Natural killer cell treated with Interleukin-12 subunit alpha and Interleukin-12 subunit beta and Interleukin-15 and Interleukin-18, amount 100 ng/mL, for 72 hours (primary cell): ENCODE data around the gene HEMK1. TPM values are rescaled to one million over a fixed set of nuclear protein-coding genes. Genes with fewer than 3 reads are reported as not detected.
A peak's percentile ranks its signal among the peaks of the same experiment; 100 is the strongest.

Source experiments
- ATAC-seq, 2 donors: fragments of 150-1000 bp; cut with Tn5 transposase in 1 of 2; sonication (Bioruptor Pico), chemical (Tn5 transposase) in 1 of 2; 2 replicates each; pipeline ENCODE4 v1.10.0; 2021
- DNase-seq: peaks from one replicate; pipeline ENCODE4 v3.0.0; 2022; ENCODE audit warnings: low spot score
- H3K27ac Mint-ChIP-seq, 2 donors: 1 replicate in 1 of 2; 2 replicates in 1 of 2; pipeline ENCODE4 v1.8.0; 2022; ENCODE audit warnings: mixed read lengths in 2 of 2, mild to moderate bottlenecking in 1 of 2, moderate library complexity in 1 of 2
- H3K27me3 Mint-ChIP-seq, 2 donors: 1 replicate in 1 of 2; 2 replicates in 1 of 2; pipeline ENCODE4 v1.8.0; 2022; ENCODE audit warnings: mixed read lengths in 2 of 2
- H3K36me3 Mint-ChIP-seq: one replicate; pipeline ENCODE4 v1.8.0; 2022; ENCODE audit warnings: mixed read lengths
- H3K4me1 Mint-ChIP-seq, 2 donors: 1 replicate in 1 of 2; 2 replicates in 1 of 2; pipeline ENCODE4 v1.8.0; 2022; ENCODE audit warnings: low read depth in 2 of 2, mixed read lengths in 2 of 2, mild to moderate bottlenecking in 1 of 2
- H3K4me3 Mint-ChIP-seq: one replicate; pipeline ENCODE4 v1.8.0; 2022; ENCODE audit warnings: mixed read lengths
- H3K9me3 Mint-ChIP-seq: 2 replicates; pipeline ENCODE4 v1.8.0; 2022; ENCODE audit warnings: mixed read lengths
- total RNA-seq, 2 donors: library from RNA; stranded (reverse); gene quantifications; one replicate each; pipeline ENCODE4 v1.2.3, GENCODE V29; 2022

HEMK1 gene
- total RNA-seq, 2 donors from 2014 or later: 31.5 to 48.4 TPM

DNA sequence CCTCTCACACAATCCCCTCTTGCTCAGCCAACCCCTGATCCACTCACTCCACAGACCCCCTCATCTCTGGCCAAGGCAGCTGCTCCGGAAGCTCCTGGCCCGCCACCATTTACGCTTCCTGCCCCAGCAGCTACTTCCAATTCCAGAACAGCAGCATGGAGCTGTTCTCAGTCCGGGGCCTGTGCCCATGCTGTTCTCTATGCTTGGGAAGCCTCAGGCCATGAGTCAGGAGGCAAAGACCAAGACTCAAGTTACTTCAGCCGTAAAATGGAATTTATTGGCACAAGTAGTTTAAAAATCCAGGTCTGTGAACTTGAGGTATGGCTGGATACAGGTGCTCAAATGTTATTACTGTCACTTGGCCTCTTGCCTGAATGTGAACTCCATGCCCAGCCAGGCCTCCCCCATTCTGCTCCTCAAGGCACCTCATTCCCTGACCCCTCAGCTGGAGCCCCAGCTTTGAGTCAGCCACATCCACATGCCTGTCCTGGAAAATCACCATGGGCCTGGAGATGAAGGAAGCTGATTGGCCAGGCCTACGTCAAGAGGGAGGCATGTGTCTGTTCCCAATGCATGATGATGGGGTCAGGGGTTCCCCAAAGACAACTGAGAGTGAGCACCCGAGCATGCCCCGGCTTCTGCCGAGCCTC lies 34.5 kb upstream of the HEMK1 start:
- Mint-ChIP-seq H3K4me1 (peaks cover 6 to 14% of the 10 kb centered on the region in 2 donors), H3K9me3 (no peaks in the 10 kb centered on the region)
- ATAC-seq: no peak

DNA sequence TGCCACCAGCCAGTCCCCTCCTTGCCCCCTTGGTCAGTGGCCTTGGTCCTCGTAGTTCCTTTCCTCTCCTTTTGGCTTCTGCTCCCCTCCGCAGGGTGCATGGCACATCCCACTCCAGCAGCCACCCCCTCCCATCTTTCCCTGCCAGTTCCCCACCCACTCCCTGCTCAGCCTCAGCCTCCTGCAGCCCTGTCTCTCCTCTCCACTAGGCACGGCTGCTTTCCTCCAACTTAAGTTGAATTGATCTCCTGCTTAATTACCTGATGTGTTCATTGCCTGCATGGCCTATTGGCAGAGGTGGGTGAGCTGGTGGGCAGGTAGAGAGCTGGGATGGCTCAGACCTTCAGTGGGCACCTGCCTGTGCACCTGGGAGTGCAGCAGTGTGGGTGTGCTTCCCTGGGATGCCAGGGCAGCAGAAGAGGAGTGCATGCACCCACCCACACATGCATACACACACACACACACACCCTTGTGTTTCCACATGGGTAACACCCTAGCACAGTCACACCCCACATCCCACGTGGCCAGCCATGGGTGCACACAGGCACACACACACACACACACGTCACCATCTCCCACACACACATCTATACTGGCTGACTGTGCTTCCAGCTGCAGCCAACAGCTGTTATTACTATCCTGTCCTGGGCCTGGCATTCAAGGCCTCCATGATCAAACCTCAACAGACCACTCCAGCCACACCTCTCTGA lies 32.7 kb upstream of the HEMK1 start:
- Mint-ChIP-seq H3K27me3 (peaks cover 8 to 30% of the 10 kb centered on the region in 2 donors), H3K27ac (peak overlapping the region in 1 of 2 donors; percentile 5), H3K4me3 (no peak overlapping the region), H3K4me1 (peaks cover 6 to 14% of the 10 kb centered on the region in 2 donors), H3K9me3 (no peaks in the 10 kb centered on the region), H3K36me3 (no peaks in the 10 kb centered on the region)
- DNase-seq: no peak
- ATAC-seq: no peak

More for the DNA sequence above, 34.5 kb upstream of the HEMK1 start:
- Mint-ChIP-seq H3K27ac (no peak overlapping the region), H3K4me3 (no peak overlapping the region), H3K27me3 (peaks cover 9 to 31% of the 10 kb centered on the region in 2 donors), H3K36me3 (no peaks in the 10 kb centered on the region)
- DNase-seq: no peak

DNA sequence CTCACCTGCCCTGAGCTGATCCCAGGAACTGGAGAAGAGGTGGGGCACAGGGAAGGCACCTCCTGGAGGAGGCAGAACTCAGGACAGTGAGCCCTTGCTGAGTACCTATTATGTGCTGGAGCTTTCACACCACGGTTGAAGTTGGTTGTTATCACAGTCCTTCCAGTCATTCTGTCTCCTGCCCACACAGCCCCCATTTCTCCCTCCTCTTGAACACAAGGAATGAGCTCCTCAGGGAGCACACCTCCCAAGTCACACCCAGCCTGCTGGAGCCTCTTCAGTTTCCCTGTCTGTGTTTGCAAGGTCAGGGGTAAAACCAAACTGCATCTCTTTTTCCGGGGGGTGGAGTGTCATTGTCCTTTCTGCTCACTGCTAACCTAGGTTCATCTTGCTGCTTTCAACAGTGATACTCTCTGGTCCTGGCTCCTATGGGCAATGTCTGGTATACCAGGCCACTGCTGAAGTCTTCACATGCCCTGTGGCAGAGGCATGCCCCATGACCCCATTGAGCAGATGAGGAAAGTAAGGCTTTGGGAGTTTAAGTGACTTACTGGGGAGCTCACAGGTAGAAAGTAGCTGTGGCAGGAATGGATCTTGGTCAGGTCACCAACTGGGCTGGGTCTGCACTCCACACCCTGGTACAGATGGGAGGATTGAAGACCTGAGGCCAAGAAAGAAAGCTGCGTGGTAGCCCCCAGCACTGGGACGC lies 31.7 kb upstream of the HEMK1 start:
- Mint-ChIP-seq H3K4me1 (peaks cover 6 to 11% of the 10 kb centered on the region in 2 donors), H3K4me3 (no peak overlapping the region), H3K27ac (peak overlapping the region in 1 of 2 donors; percentile 5), H3K27me3 (peaks cover 8 to 23% of the 10 kb centered on the region in 2 donors), H3K36me3 (no peaks in the 10 kb centered on the region), H3K9me3 (no peaks in the 10 kb centered on the region)
- no peak for ATAC-seq
- no peak for DNase-seq

DNA sequence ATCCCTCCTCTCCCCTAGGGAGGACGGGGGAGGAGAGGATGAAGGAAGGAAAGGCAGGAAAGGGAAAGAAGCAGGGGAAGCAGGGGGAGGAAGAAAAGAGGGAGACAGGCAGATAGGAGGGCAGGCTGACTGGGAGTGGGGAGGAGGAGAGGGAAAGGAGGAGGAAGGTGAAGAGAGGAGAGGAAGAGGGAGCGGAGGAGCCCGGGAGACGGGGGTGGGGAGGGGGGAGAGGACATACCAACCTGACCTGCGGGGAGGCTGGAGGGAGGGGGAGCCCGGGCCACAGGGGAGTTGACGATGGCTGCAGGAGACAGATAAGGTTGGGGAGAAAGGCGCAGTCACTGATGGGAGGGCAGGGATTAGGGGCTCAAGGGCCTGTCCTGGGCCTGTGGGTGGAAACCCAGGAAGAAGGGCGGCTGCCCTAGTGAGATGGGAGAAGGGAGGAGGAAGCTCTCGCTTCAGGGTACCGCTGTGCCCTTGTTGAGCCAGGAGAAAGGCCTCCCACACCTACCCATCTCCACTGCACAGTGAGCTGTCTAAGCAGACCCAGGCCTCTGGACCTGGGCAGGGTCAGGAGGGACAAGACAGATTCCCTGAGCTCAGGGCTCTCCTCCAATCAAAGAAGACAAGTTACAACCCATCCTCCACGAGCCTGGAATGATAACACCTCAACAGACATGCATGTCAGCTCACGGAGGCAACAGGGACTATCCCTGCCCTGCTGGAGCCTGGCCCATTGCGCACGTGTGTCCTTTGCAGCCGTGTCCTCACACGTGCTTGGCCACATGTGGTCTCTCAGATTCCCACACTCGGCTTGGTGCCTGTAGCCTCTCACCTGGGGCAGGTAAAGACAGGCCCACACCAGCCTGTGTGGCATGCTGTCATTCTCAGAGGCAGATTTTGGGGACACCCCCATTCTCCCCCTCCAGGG lies 29.7 kb upstream of the HEMK1 start:
- H3K27ac Mint-ChIP-seq: no peak overlapping the region
- peaks cover 8 to 16% of the 10 kb centered on the region in 2 donors for H3K27me3 Mint-ChIP-seq
- ATAC-seq: no peak
- no peaks in the 10 kb centered on the region for H3K9me3 Mint-ChIP-seq
- peaks cover 6 to 14% of the 10 kb centered on the region in 2 donors for H3K4me1 Mint-ChIP-seq
- H3K36me3 Mint-ChIP-seq: no peaks in the 10 kb centered on the region
- no peak overlapping the region for H3K4me3 Mint-ChIP-seq
- no peak for DNase-seq

DNA sequence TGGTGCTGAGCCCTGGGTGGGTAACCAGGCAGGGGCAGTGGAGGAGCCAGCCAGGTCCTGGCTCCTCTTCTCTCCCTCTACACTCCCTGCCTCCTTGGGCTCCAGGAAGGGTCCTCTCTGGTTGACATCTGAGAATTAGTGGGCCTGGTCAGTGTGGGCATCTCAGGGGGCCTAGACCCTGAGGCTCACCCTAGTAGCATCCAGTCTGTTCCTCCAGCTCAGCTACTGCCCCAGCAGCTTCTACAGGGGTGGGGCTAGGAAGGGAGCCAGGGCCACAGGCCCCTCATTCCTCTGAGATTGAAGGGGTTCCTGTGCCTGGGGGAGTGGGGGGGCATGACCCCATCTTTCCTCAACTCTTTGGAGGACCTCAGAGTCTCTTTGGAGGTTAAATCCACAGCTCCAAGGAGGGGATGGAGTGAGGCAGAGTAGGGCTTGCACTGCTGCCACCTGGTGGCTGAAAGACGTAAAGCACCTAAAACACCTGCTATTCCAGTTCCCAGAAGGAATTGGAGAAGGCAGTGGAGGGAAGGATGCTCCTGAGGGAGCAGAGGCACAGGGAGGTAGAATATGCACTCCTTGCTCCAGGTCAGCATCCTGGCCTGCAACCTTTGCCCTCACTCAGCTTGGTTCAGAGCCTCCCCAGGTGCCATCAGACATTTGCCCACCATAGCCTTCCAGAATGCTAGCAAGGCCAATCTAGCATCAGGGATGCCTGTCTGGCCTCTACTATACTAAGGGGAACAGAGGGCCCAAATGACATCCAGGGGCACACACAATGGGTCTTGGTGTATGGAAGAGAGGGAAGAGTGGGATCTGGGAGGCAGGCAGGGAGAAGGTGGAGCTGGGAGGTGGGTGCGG lies 26.9 kb upstream of the HEMK1 start:
- H3K9me3 Mint-ChIP-seq: no peaks in the 10 kb centered on the region
- ATAC-seq (peak; percentile 48 to 66), DNase-seq (no peak)
- H3K36me3 Mint-ChIP-seq: no peaks in the 10 kb centered on the region
- H3K4me3 Mint-ChIP-seq: no peak overlapping the region
- peaks cover 7 to 14% of the 10 kb centered on the region in 2 donors for H3K4me1 Mint-ChIP-seq
- H3K27ac Mint-ChIP-seq: no peak overlapping the region
- peaks cover 8 to 12% of the 10 kb centered on the region in 2 donors for H3K27me3 Mint-ChIP-seq

DNA sequence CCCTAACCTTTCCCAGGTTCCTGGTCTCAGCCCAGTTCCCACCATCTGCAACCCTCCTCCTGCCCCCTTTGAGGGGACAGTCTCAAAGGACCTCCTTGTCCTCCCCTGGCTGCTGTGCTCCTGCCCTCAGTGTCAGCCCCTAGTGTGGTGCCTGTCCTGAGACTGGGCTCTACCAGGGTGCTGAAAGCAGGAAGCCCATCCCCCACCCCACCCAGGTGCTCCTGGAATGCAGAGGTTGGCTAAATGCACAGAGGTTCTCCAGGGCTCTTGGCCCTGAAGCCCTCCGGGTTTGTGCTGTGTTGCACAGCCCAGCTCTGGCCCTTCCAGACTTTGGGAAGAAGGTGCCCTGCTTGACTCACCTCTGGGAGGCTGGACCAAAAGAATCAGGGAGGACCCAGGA lies 23.5 kb upstream of the HEMK1 start:
- Mint-ChIP-seq H3K4me3 (no peak overlapping the region), H3K4me1 (peaks cover 7 to 14% of the 10 kb centered on the region in 2 donors), H3K9me3 (no peaks in the 10 kb centered on the region), H3K27me3 (no peaks in the 10 kb centered on the region), H3K27ac (no peak overlapping the region), H3K36me3 (no peaks in the 10 kb centered on the region)
- no peak for DNase-seq
- no peak for ATAC-seq

DNA sequence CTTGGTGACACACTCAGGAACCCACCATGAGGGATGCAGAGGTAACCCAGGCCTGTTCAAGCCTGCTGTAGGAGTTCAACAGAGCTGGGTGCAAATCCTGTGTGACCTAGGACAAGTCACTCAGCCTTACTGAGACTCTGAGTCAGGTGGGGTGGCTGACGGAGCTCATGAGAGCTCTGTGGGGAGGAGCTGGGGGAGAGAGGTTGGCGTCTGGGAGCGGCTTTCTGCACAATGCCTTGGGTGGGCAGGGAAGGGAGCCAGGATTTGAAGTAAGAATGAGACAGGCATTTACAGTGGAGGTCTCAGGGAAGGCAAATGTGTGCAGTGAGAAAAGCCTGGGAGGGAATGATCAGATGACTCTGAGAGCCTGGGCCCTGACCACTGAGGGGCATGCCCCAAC lies 20.1 kb upstream of the HEMK1 start:
- Mint-ChIP-seq H3K27me3 (no peaks in the 10 kb centered on the region), H3K27ac (no peak overlapping the region), H3K36me3 (no peaks in the 10 kb centered on the region), H3K4me1 (peaks cover 7% of the 10 kb centered on the region in 2 donors), H3K9me3 (no peaks in the 10 kb centered on the region), H3K4me3 (no peak overlapping the region)
- ATAC-seq (no peak), DNase-seq (no peak)

DNA sequence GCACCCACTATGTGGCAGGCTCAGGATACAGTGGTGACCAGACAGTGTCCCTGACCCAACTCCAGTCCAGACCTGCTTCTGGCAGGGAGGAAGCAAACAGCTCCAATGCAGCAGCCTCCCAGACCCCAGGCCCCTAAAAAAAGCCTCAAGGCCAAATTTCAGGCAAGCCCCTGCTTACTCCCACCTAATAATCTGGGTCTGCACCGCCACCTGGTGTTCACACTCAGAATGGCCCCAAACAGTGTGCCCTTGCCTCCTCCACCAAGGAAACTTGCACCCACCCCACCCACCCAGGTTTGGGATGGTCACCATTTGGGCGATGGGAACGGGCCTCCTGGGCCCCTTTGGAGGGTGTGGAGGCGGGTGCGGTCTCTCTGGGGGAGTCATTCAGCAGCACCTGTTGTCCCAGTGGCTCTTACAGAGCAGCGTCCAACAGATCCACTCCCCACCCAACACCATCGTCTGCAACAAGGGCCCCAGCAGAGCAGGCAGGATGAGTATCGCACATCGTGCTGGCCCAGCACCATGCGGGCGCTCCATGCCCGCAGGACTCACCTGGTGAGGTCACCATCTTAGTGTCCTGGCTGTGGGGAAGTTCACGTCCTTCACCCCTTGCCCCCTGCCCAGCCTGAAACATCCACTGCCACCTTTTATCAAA lies 19.1 kb upstream of the HEMK1 start:
- Mint-ChIP-seq H3K27me3 (no peaks in the 10 kb centered on the region), H3K36me3 (no peaks in the 10 kb centered on the region), H3K9me3 (no peaks in the 10 kb centered on the region), H3K27ac (no peak overlapping the region), H3K4me3 (no peak overlapping the region), H3K4me1 (peaks cover 1 to 8% of the 10 kb centered on the region in 2 donors)
- peak in 1 of 2 donors; percentile 43 for ATAC-seq
- no peak for DNase-seq

DNA sequence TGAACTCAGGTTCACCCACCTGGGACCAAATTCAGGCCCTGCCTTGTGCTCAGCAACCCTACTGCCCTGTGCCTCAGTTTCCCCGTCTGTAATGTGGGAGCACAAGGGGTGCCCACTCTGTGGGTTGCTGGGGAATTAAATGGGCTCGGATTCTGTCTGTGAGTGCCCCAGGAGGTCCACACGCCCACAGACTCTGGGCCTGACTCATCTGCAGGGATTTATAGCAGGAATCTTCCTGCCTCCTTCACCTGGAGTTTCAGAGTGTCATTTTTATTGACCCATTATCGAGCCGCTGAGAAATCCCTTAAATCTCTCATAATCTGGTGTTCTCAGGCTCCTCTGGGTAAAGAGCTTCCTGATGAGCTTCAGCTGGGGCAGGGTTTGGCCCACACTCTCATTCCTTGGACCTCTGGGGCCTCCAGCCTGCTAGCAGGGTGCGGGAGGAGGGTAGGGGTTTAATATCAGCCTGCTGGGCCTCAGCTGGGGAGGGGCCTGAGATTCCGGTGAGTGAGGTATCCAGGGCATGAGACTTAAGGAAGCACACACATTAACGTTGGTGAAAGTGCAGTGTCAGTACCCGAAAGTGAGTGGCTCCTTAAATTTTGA lies 18.2 kb upstream of the HEMK1 start:
- no peaks in the 10 kb centered on the region for H3K36me3 Mint-ChIP-seq
- DNase-seq (no peak), ATAC-seq (no peak)
- peaks cover 0 to 11% of the 10 kb centered on the region in 2 donors for H3K4me1 Mint-ChIP-seq
- no peak overlapping the region for H3K27ac Mint-ChIP-seq
- no peak overlapping the region for H3K4me3 Mint-ChIP-seq
- H3K27me3 Mint-ChIP-seq: no peaks in the 10 kb centered on the region
- no peaks in the 10 kb centered on the region for H3K9me3 Mint-ChIP-seq

DNA sequence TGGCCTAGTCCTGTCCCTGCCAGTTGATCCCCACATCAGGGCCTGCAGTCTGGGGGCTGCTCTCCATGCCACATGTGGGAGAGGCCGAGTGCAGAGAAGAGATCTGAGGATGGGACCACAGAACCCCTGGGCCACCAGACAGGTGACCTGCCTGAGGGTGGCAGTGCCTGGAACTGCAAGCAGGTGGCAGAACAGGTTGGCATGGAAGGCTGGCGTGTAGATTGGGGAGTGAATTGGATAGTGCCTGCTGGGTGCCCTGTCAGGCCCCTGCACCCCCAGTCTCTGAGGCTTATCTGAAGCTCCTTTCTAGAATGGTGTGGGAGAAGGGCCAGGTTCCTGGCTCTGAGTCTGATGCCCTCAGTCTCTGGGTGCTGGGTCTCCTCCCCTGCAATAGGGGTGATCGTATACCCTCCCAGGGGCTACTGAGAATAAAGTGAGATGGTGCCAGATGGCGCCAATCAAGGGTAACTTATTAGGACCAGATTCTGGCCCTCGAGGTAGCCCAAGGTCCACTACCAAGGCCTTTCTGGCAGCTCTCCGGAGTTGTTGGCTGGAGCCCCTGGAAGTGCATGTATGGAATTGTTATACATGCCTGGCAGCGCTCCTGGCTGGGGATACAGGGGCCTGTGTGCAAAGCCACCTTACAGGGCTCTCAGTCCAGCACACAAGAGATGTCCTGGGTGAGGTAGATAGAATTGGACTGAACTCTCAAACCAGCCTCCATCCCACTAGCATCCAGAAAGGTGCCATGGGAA lies 17.5 kb upstream of the HEMK1 start:
- peaks cover 0 to 11% of the 10 kb centered on the region in 2 donors for H3K4me1 Mint-ChIP-seq
- DNase-seq (no peak), ATAC-seq (no peak)
- H3K27me3 Mint-ChIP-seq: no peaks in the 10 kb centered on the region
- no peaks in the 10 kb centered on the region for H3K36me3 Mint-ChIP-seq
- no peak overlapping the region for H3K27ac Mint-ChIP-seq
- no peak overlapping the region for H3K4me3 Mint-ChIP-seq
- no peaks in the 10 kb centered on the region for H3K9me3 Mint-ChIP-seq

DNA sequence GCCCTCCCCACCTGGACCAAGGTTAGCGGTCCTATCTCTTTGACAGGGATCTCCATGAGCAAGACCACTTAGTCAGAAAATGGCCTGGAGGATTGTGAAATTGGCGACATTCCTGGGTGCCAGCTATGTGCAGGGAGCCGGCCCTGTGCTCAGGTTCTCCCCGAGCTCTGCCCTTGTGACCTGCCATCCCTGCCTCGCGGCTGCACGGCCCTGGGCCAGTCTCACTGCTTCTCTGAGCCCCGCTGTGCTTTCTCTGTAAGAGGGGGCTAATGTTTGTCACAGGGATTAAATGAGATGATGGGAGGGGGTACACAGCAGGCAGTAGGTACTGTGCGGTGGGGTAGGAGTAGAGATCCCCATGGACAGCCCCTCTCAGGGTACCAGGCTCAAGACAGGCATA lies 16.7 kb upstream of the HEMK1 start:
- H3K27ac Mint-ChIP-seq: no peak overlapping the region
- no peaks in the 10 kb centered on the region for H3K9me3 Mint-ChIP-seq
- H3K27me3 Mint-ChIP-seq: no peaks in the 10 kb centered on the region
- no peak overlapping the region for H3K4me3 Mint-ChIP-seq
- H3K36me3 Mint-ChIP-seq: no peaks in the 10 kb centered on the region
- ATAC-seq (no peak), DNase-seq (no peak)
- peaks cover 0 to 11% of the 10 kb centered on the region in 2 donors for H3K4me1 Mint-ChIP-seq
